CD4-positive, alpha-beta T cell treated with Interleukin-4 for 1 hour (primary cell): ENCODE results near the gene ARAP2.

Experiments
- DNase-seq, 2 donors: peaks; one replicate each; pipeline ENCODE4 v3.0.0-alpha.2; 2020 to 2022

Gene ARAP2

GRCh38 chr4:36264207-36264826, 20.0 kb upstream of the ARAP2 start:
- no peak for DNase-seq

GRCh38 chr4:36260731-36261130, 16.4 kb upstream of the ARAP2 start:
- DNase-seq, result no peak

GRCh38 chr4:36256398-36256891, 12.1 kb upstream of the ARAP2 start:
- DNase-seq, result no peak

GRCh38 chr4:36255577-36255976, 11.3 kb upstream of the ARAP2 start:
- DNase-seq, result peak; percentile 78 to 87

- DNase-seq, result no peak
These were observed 10.1 kb upstream of the ARAP2 start for GRCh38 chr4:36254371-36254770.

GRCh38 chr4:36251983-36252382, 7.7 kb upstream of the ARAP2 start:
- peak in 1 of 2 donors; percentile 35 for DNase-seq

GRCh38 chr4:36249610-36250009, 5.3 kb upstream of the ARAP2 start:
- DNase-seq, result no peak

- peak; percentile 54 to 55 for DNase-seq
These were observed 708 bp downstream of the ARAP2 start for GRCh38 chr4:36243355-36244256.

- DNase-seq, result peak in 1 of 2 donors; percentile 35
These were observed 1.5 kb downstream of the ARAP2 start for GRCh38 chr4:36242629-36243354.

- DNase-seq, result peak in 1 of 2 donors; percentile 84
These were observed 2.5 kb downstream of the ARAP2 start for GRCh38 chr4:36241771-36242170.

- peak in 1 of 2 donors; percentile 34 for DNase-seq
These were observed 6.7 kb downstream of the ARAP2 start for GRCh38 chr4:36237366-36238313.

- no peak for DNase-seq
These were observed 8.2 kb downstream of the ARAP2 start for GRCh38 chr4:36236159-36236558.

- no peak for DNase-seq
These were observed 9.0 kb downstream of the ARAP2 start for GRCh38 chr4:36235306-36235705.

- DNase-seq, result no peak
These were observed 10.6 kb downstream of the ARAP2 start for GRCh38 chr4:36233567-36234266.

- DNase-seq, result no peak
These were observed 13.8 kb downstream of the ARAP2 start for GRCh38 chr4:36230534-36230933.

- no peak for DNase-seq
These were observed 16.4 kb downstream of the ARAP2 start for GRCh38 chr4:36227913-36228312.

GRCh38 chr4:36226430-36227227, 17.7 kb downstream of the ARAP2 start:
- no peak for DNase-seq

GRCh38 chr4:36224972-36225903, 19.1 kb downstream of the ARAP2 start:
- no peak for DNase-seq

GRCh38 chr4:36222702-36223101, 21.6 kb downstream of the ARAP2 start:
- no peak for DNase-seq
